CD4-positive, alpha-beta T cell (primary cell): Measurements from ENCODE around the gene CCIN. TPM values are rescaled to one million over a fixed set of nuclear protein-coding genes. Genes with fewer than 3 reads are reported as not detected.
A peak's percentile ranks its signal among the peaks of the same experiment; 100 is the strongest.

ENCODE experiments used
- ATAC-seq: fragments of 200-7000 bp; cut with Tn5 transposase; one replicate; pipeline ENCODE4 v1.10.0; 2022; ENCODE audit warnings: mild to moderate bottlenecking; ENCODE audit not compliant: poor library complexity
- CTCF ChIA-PET: fragments of 350-600 bp; sonication (Branson Sonifier 250); formaldehyde crosslinking; loops from one replicate; lab custom pipeline; 2021; ENCODE audit warnings: antibody characterized with exemption, inconsistent platforms; lab: Charles Lee
- POLR2A ChIA-PET: fragments of 350-600 bp; sonication (Branson Sonifier 250); formaldehyde crosslinking; loops from one replicate; lab custom pipeline; 2021; ENCODE audit warnings: antibody characterized with exemption, inconsistent platforms; lab: Charles Lee
- DNase-seq, 14 experiments: peaks; one replicate each; pipeline ENCODE4 v3.0.0-alpha.2; 2013 to 2020; ENCODE audit warnings: mixed read lengths in 2 of 14
- H3K27ac ChIP-seq, 2 donors: one replicate each; pipeline versions ENCODE4 v1.5.1 to v1.7.0; 2013; ENCODE audit warnings: low read length in 2 of 2, low read depth in 1 of 2, mild to moderate bottlenecking in 1 of 2
- H3K27me3 ChIP-seq, 2 experiments: 1 replicate in 1 of 2; 2 replicates in 1 of 2; pipeline versions ENCODE4 v1.6.1 to v1.7.0; 2013; ENCODE audit warnings: low read length in 2 of 2, control low read depth in 1 of 2, mild to moderate bottlenecking in 1 of 2, moderate library complexity in 1 of 2; ENCODE audit not compliant: insufficient read depth in 2 of 2, control insufficient read depth in 1 of 2
- H3K36me3 ChIP-seq: one replicate; pipeline ENCODE4 v1.6.1; 2013; ENCODE audit warnings: low read length, control low read depth; ENCODE audit not compliant: insufficient read depth
- H3K4me1 ChIP-seq: one replicate; pipeline ENCODE4 v1.6.1; 2013; ENCODE audit warnings: low read length, control low read depth; ENCODE audit not compliant: insufficient read depth
- H3K4me3 ChIP-seq: one replicate; pipeline ENCODE4 v1.5.1; 2013; ENCODE audit warnings: mild to moderate bottlenecking, low read length, moderate library complexity
- H3K9me3 ChIP-seq, 2 experiments: 1 replicate in 1 of 2; 2 replicates in 1 of 2; pipeline versions ENCODE4 v1.6.1 to v1.7.0; 2013; ENCODE audit warnings: low read length in 2 of 2, mild to moderate bottlenecking in 2 of 2, control low read depth in 1 of 2, moderate library complexity in 1 of 2; ENCODE audit not compliant: control insufficient read depth in 1 of 2, insufficient read depth in 1 of 2
- H3K27ac Mint-ChIP-seq: one replicate; pipeline ENCODE4 v1.8.0; 2020; ENCODE audit warnings: mixed read lengths
- H3K27me3 Mint-ChIP-seq: one replicate; pipeline ENCODE4 v1.8.0; 2021; ENCODE audit warnings: mixed read lengths
- H3K36me3 Mint-ChIP-seq: one replicate; pipeline ENCODE4 v1.8.0; 2021; ENCODE audit warnings: low read depth, mixed read lengths
- H3K4me1 Mint-ChIP-seq: one replicate; pipeline ENCODE4 v1.8.0; 2021; ENCODE audit warnings: low read depth, mixed read lengths
- H3K4me3 Mint-ChIP-seq: one replicate; pipeline ENCODE4 v1.8.0; 2020; ENCODE audit warnings: mild to moderate bottlenecking, mixed read lengths
- H3K9me3 Mint-ChIP-seq: one replicate; pipeline ENCODE4 v1.8.0; 2020; ENCODE audit warnings: mixed read lengths
- intact Hi-C, 2 experiments: fragments of 100-400 bp; cut with DNase I in 1 of 2; cut with micrococcal nuclease in 1 of 2; formaldehyde crosslinking; loops; one replicate each; pipeline versions ENCODE4 v1.15.1 to v1.9.0; 2023 to 2025; cut with DNase I, micrococcal nuclease
- total RNA-seq, 174 experiments: library from RNA in 2 of 174; stranded (reverse) in 2 of 174; gene quantifications; one replicate each; pipeline ENCODE4 v1.2.3 and lab custom pipeline; 2021 to 2026
- TF ChIP-seq, protein P1 (sequence below): fragments of 200-600 bp; IDR thresholded peaks from one replicate; pipeline ENCODE4 v1.8.0; 2022; ENCODE audit warnings: antibody characterized with exemption, mild to moderate bottlenecking

Gene CCIN
- total RNA-seq, 2 experiments from 2014 or later: 0.22 to 0.36 TPM

- ChIA-PET CTCF (interaction anchor here (1.1 to 2.1 kb wide), 2 partner anchors 12 to 23 kb away, joined by 3 to 6 read pairs; partner anchors contain the start of gene CLTA), POLR2A (no interaction called here)
- Histone ChIP-seq H3K27me3 (no peaks in the 10 kb centered on the region), H3K4me3 (no peak overlapping the region), H3K27ac (no peak overlapping the region), H3K9me3 (no peaks in the 10 kb centered on the region), H3K36me3 (peaks cover 74% of the 10 kb centered on the region), H3K4me1 (peaks cover 33% of the 10 kb centered on the region)
- TF ChIP-seq, protein P1, sequence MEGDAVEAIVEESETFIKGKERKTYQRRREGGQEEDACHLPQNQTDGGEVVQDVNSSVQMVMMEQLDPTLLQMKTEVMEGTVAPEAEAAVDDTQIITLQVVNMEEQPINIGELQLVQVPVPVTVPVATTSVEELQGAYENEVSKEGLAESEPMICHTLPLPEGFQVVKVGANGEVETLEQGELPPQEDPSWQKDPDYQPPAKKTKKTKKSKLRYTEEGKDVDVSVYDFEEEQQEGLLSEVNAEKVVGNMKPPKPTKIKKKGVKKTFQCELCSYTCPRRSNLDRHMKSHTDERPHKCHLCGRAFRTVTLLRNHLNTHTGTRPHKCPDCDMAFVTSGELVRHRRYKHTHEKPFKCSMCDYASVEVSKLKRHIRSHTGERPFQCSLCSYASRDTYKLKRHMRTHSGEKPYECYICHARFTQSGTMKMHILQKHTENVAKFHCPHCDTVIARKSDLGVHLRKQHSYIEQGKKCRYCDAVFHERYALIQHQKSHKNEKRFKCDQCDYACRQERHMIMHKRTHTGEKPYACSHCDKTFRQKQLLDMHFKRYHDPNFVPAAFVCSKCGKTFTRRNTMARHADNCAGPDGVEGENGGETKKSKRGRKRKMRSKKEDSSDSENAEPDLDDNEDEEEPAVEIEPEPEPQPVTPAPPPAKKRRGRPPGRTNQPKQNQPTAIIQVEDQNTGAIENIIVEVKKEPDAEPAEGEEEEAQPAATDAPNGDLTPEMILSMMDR: no peak
- ATAC-seq (no peak), DNase-seq (no peak)
- H3K27ac Mint-ChIP-seq: peak overlapping the region; percentile 72
- intact Hi-C loops: no loop called here
- no peak overlapping the region for H3K4me3 Mint-ChIP-seq
- no peaks in the 10 kb centered on the region for H3K27me3 Mint-ChIP-seq
- H3K36me3 Mint-ChIP-seq: peaks cover 81% of the 10 kb centered on the region
- no peaks in the 10 kb centered on the region for H3K9me3 Mint-ChIP-seq
- peaks cover 70% of the 10 kb centered on the region for H3K4me1 Mint-ChIP-seq
Observed at GRCh38 chr9:36213387-36213786, 44.2 kb downstream of the CCIN start.

DNA sequence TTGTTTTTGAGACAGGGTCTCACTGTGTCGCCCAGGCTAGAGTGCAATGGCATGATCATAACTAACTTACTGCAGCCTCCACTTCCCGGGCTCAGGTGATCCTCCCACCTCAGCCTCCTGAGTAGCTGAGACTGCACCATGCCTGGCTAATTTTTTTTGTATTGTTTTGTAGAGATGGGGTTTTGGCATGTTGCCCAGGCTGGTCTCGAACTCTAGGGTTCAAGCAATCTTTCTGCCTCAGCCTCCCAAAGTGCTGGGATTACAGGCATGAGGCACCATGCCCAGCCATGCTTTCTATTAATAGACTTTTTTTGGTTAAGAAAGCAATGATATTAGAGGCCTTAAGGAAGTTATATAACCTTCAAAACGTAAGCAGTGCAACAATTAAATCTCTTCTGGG, 44.8 kb downstream of the CCIN start:
- TF ChIP-seq, protein P1: no peak
- Mint-ChIP-seq H3K27me3 (no peaks in the 10 kb centered on the region), H3K27ac (peak overlapping the region; percentile 77), H3K4me3 (no peak overlapping the region), H3K36me3 (peaks cover 81% of the 10 kb centered on the region), H3K9me3 (no peaks in the 10 kb centered on the region), H3K4me1 (peaks cover 70% of the 10 kb centered on the region)
- Histone ChIP-seq H3K4me1 (peaks cover 32% of the 10 kb centered on the region), H3K36me3 (peaks cover 73% of the 10 kb centered on the region), H3K4me3 (no peak overlapping the region), H3K27ac (no peak overlapping the region), H3K27me3 (no peaks in the 10 kb centered on the region), H3K9me3 (no peaks in the 10 kb centered on the region)
- no peak for ATAC-seq
- ChIA-PET POLR2A (no interaction called here), CTCF (interaction anchor here (2.1 kb wide), 1 partner anchor 24 kb away, joined by 6 read pairs; the partner anchor contains the start of gene CLTA)
- DNase-seq: no peak
- intact Hi-C loops: no loop called here

DNA sequence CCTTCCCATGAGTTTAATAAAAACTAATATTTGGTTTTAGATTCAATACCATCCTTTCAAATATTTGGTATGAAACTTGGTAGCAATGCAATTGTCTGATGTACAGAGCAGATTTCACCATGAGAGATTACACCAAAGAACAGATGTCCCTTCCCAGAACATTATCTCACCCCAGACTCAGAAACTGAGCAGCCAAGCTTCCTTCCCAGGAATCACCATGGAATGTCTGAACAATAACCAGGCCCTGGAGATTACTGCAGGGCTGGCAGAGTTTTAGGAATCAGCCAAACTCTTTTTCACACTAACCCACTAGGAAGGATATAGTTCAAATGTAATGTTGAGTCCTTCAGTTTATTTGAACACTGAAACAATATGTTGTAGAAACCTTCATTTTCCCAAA, 45.4 kb downstream of the CCIN start:
- H3K27ac ChIP-seq: no peak overlapping the region

More for the DNA sequence above, 45.4 kb downstream of the CCIN start:
- Histone ChIP-seq H3K4me3 (no peak overlapping the region), H3K36me3 (peaks cover 72% of the 10 kb centered on the region), H3K27me3 (no peaks in the 10 kb centered on the region), H3K9me3 (no peaks in the 10 kb centered on the region), H3K4me1 (peaks cover 29% of the 10 kb centered on the region)
- no peak for DNase-seq
- Mint-ChIP-seq H3K36me3 (peaks cover 81% of the 10 kb centered on the region), H3K9me3 (no peaks in the 10 kb centered on the region), H3K27me3 (no peaks in the 10 kb centered on the region), H3K4me3 (no peak overlapping the region), H3K4me1 (peaks cover 68% of the 10 kb centered on the region), H3K27ac (peak overlapping the region; percentile 77)
- intact Hi-C loops: no loop called here
- CTCF ChIA-PET: no interaction called here
- no peak for ATAC-seq
- POLR2A ChIA-PET: no interaction called here
- TF ChIP-seq, protein P1: no peak
